HT1080 (cell line): ENCODE results near the gene NFE2L1. TPM values are rescaled to one million over a fixed set of nuclear protein-coding genes. Genes with fewer than 3 reads are reported as not detected.

Experiments used
- DNase-seq: peaks from one replicate; pipeline ENCODE4 v3.0.0-alpha.2; 2015; ENCODE audit warnings: low read depth
- small RNA-seq: library from RNA; depleted of rRNA; stranded (forward); fragments of <200 nt; gene quantifications from one replicate; pipeline ENCODE3, GENCODE V24; 2014
- total RNA-seq: library from RNA; depleted of rRNA; stranded (reverse); fragments of >200 nt; shearing (Covaris generic); gene quantifications from 2 replicates; pipeline ENCODE4 v1.2.3, GENCODE V29; 2014; rRNA removed

The NFE2L1 gene
- total RNA-seq, 1 experiment from 2014 or later, result 59.4 TPM

GRCh38 chr17:48107137-48108055 is 59.2 kb downstream of the NFE2L1 start, which contains the start of gene SNX11:
Gene SNX11 (plus strand): TSS chr17:48107766. CDS start chr17:48112044, 4,278 bp downstream.
- DNase-seq, result peak; percentile 90

- no peak for DNase-seq
Measured at GRCh38 chr17:48110761-48111160, 62.6 kb downstream of the NFE2L1 start.

Small RNAs within 50 kb of the gene (small RNA-seq; reads per million reads assigned to genes)
- gene AC004477.2 (not detected), gene MIR152 (7.2 reads per million, percentile 90 among the genes with 10 or more reads in this experiment), gene RNU6-1201P (not detected)

Other genes with a start within 250 kb of the NFE2L1 start
- 9.2 and 15.0 TPM in 2 replicates for gene OSBPL7, start 226.6 kb upstream of the NFE2L1 start, total RNA-seq
- 124 and 154 TPM in 2 replicates for gene MRPL10, start 216.8 kb upstream of the NFE2L1 start, total RNA-seq
- 0.37 and 0.51 TPM in 2 replicates for gene LRRC46, start 216.7 kb upstream of the NFE2L1 start, total RNA-seq
- 39.6 and 43.0 TPM in 2 replicates for gene SCRN2, start 207.1 kb upstream of the NFE2L1 start, total RNA-seq
- gene SP6, start 197.2 kb upstream of the NFE2L1 start, total RNA-seq, result 1.7 and 1.8 TPM in 2 replicates
- gene SP2, start 152.1 kb upstream of the NFE2L1 start, total RNA-seq, result 1.6 and 3.4 TPM in 2 replicates
- gene PNPO, start 106.8 kb upstream of the NFE2L1 start, total RNA-seq, result 42.5 and 55.6 TPM in 2 replicates
- gene PRR15L, start 90.5 kb upstream of the NFE2L1 start, total RNA-seq, result not detected in 2 replicates
- 50.0 and 53.1 TPM in 2 replicates for gene CDK5RAP3, start 77.2 kb upstream of the NFE2L1 start, total RNA-seq
- gene COPZ2, start 10.6 kb upstream of the NFE2L1 start, total RNA-seq, result 15.4 and 17.3 TPM in 2 replicates
- gene CBX1, start 53.1 kb downstream of the NFE2L1 start, total RNA-seq, result 67.3 and 84.4 TPM in 2 replicates
- 15.7 and 18.3 TPM in 2 replicates for gene SNX11, start 59.4 kb downstream of the NFE2L1 start, total RNA-seq